Activated CD8-positive, alpha-beta memory T cell treated with anti-CD3 and anti-CD28 coated beads, Interleukin-2, amount 10 ng/mL, durations not matched to agents 7 days and 5 days (primary cell): Measurements from ENCODE around the gene RSPO4. TPM values are rescaled to one million over a fixed set of nuclear protein-coding genes. Genes with fewer than 3 reads are reported as not detected.

Source experiments
- ATAC-seq: fragments of 150-1000 bp; cut with Tn5 transposase; one replicate; pipeline ENCODE4 v1.10.0; 2021; ENCODE audit warnings: moderate library complexity
- CTCF ChIA-PET: fragments of 350-600 bp; sonication (Branson Sonifier 250); formaldehyde crosslinking; loops from one replicate; lab custom pipeline; 2021; ENCODE audit warnings: antibody characterized with exemption; lab: Charles Lee
- DNase-seq: peaks from one replicate; pipeline ENCODE4 v3.0.0-alpha.2; 2020
- H3K27ac Mint-ChIP-seq: one replicate; pipeline ENCODE4 v1.8.0; 2021; ENCODE audit warnings: mild to moderate bottlenecking, mixed read lengths
- H3K27me3 Mint-ChIP-seq: one replicate; pipeline ENCODE4 v1.8.0; 2021; ENCODE audit warnings: mixed read lengths
- H3K36me3 Mint-ChIP-seq: one replicate; pipeline ENCODE4 v1.8.0; 2021; ENCODE audit warnings: mild to moderate bottlenecking, mixed read lengths
- H3K4me1 Mint-ChIP-seq: one replicate; pipeline ENCODE4 v1.8.0; 2021; ENCODE audit warnings: mixed read lengths
- H3K4me3 Mint-ChIP-seq: one replicate; pipeline ENCODE4 v1.8.0; 2021; ENCODE audit warnings: mild to moderate bottlenecking, moderate library complexity, mixed read lengths
- H3K9me3 Mint-ChIP-seq: one replicate; pipeline ENCODE4 v1.8.0; 2022; ENCODE audit warnings: low read depth, mixed read lengths
- total RNA-seq, 2 experiments: library from RNA; stranded (reverse); gene quantifications; one replicate each; pipeline ENCODE4 v1.2.3, GENCODE V29; 2021

The RSPO4 gene
- total RNA-seq, 2 experiments from 2014 or later = not detected

- ATAC-seq = peak; percentile 75
- peak; percentile 55 for DNase-seq
- Mint-ChIP-seq H3K27me3 (peaks cover 11% of the 10 kb centered on the region), H3K4me3 (no peak overlapping the region), H3K27ac (peak overlapping the region; percentile 10), H3K4me1 (peaks cover 2% of the 10 kb centered on the region), H3K36me3 (no peaks in the 10 kb centered on the region), H3K9me3 (no peaks in the 10 kb centered on the region)
- CTCF ChIA-PET = interaction anchor here (1.0 to 4.1 kb wide), 6 partner anchors 18 to 240 kb away, joined by 3 to 18 read pairs (median 4); no protein-coding TSS in a partner anchor
Measured at GRCh38 chr20:973785-974194, 28.3 kb downstream of the RSPO4 start.

- H3K4me1 Mint-ChIP-seq = peaks cover 2% of the 10 kb centered on the region
- CTCF ChIA-PET = interaction anchor here (1.3 to 4.1 kb wide), 2 partner anchors 14 to 16 kb away, joined by 6 to 18 read pairs; no protein-coding TSS in a partner anchor
- DNase-seq (no peak), ATAC-seq (no peak)
- H3K9me3 Mint-ChIP-seq = no peaks in the 10 kb centered on the region
- H3K27me3 Mint-ChIP-seq = peaks cover 11% of the 10 kb centered on the region
- no peak overlapping the region for H3K27ac Mint-ChIP-seq
- no peak overlapping the region for H3K4me3 Mint-ChIP-seq
- H3K36me3 Mint-ChIP-seq = no peaks in the 10 kb centered on the region
Measured at GRCh38 chr20:972256-972655, 29.9 kb downstream of the RSPO4 start.

- CTCF ChIA-PET = interaction anchor here (1.0 to 4.1 kb wide), 4 partner anchors 13 to 242 kb away, joined by 4 to 18 read pairs (median 5); no protein-coding TSS in a partner anchor
- ATAC-seq (no peak), DNase-seq (no peak)
- Mint-ChIP-seq H3K4me1 (peaks cover 2% of the 10 kb centered on the region), H3K27me3 (peaks cover 11% of the 10 kb centered on the region), H3K4me3 (no peak overlapping the region), H3K9me3 (no peaks in the 10 kb centered on the region), H3K27ac (no peak overlapping the region), H3K36me3 (no peaks in the 10 kb centered on the region)
Measured at GRCh38 chr20:971346-971745, 30.8 kb downstream of the RSPO4 start.

- CTCF ChIA-PET = interaction anchor here (1.1 to 4.1 kb wide), 2 partner anchors 10 to 14 kb away, joined by 3 to 18 read pairs; no protein-coding TSS in a partner anchor
- peaks cover 2% of the 10 kb centered on the region for H3K4me1 Mint-ChIP-seq
- H3K4me3 Mint-ChIP-seq = no peak overlapping the region
Measured at GRCh38 chr20:969868-970267, 32.2 kb downstream of the RSPO4 start.

GRCh38 chr20:967796-968742 is 34.0 kb downstream of the RSPO4 start:
- no peak for DNase-seq
- H3K36me3 Mint-ChIP-seq = no peaks in the 10 kb centered on the region
- H3K9me3 Mint-ChIP-seq = no peaks in the 10 kb centered on the region
- H3K4me1 Mint-ChIP-seq = no peaks in the 10 kb centered on the region
- H3K4me3 Mint-ChIP-seq = no peak overlapping the region
- H3K27ac Mint-ChIP-seq = no peak overlapping the region
- H3K27me3 Mint-ChIP-seq = peaks cover 14% of the 10 kb centered on the region
- ATAC-seq = no peak
- CTCF ChIA-PET = interaction anchor here (2.4 kb wide), 1 partner anchor 11 kb away, joined by 14 read pairs; no protein-coding TSS in a partner anchor

More at GRCh38 chr20:969868-970267, 32.2 kb downstream of the RSPO4 start:
- Mint-ChIP-seq H3K36me3 (no peaks in the 10 kb centered on the region), H3K9me3 (no peaks in the 10 kb centered on the region), H3K27me3 (peaks cover 9% of the 10 kb centered on the region), H3K27ac (no peak overlapping the region)
- DNase-seq = no peak
- no peak for ATAC-seq

- no peak overlapping the region for H3K27ac Mint-ChIP-seq
- H3K36me3 Mint-ChIP-seq = no peaks in the 10 kb centered on the region
- no peak overlapping the region for H3K4me3 Mint-ChIP-seq
- no peaks in the 10 kb centered on the region for H3K9me3 Mint-ChIP-seq
- H3K4me1 Mint-ChIP-seq = no peaks in the 10 kb centered on the region
- CTCF ChIA-PET = interaction anchor here (2.1 to 2.4 kb wide), 2 partner anchors 9 to 10 kb away, joined by 4 to 14 read pairs; no protein-coding TSS in a partner anchor
- ATAC-seq (no peak), DNase-seq (no peak)
- peaks cover 13% of the 10 kb centered on the region for H3K27me3 Mint-ChIP-seq
Measured at GRCh38 chr20:965956-966355, 36.2 kb downstream of the RSPO4 start.

- Mint-ChIP-seq H3K36me3 (no peaks in the 10 kb centered on the region), H3K4me3 (no peak overlapping the region), H3K4me1 (no peaks in the 10 kb centered on the region), H3K27me3 (peaks cover 10% of the 10 kb centered on the region), H3K27ac (no peak overlapping the region), H3K9me3 (no peaks in the 10 kb centered on the region)
- DNase-seq (no peak), ATAC-seq (no peak)
- CTCF ChIA-PET = interaction anchor here (2.0 kb wide), 1 partner anchor 148 kb away, joined by 5 read pairs; no protein-coding TSS in a partner anchor
Measured at GRCh38 chr20:963795-964194, 38.3 kb downstream of the RSPO4 start.

GRCh38 chr20:962683-963082 is 39.4 kb downstream of the RSPO4 start:
- H3K27ac Mint-ChIP-seq = no peak overlapping the region
- no peak overlapping the region for H3K4me3 Mint-ChIP-seq
- CTCF ChIA-PET = interaction anchor here (2.0 kb wide), 1 partner anchor 147 kb away, joined by 5 read pairs; no protein-coding TSS in a partner anchor
- H3K9me3 Mint-ChIP-seq = no peaks in the 10 kb centered on the region
- no peaks in the 10 kb centered on the region for H3K4me1 Mint-ChIP-seq
- no peak for DNase-seq
- no peak for ATAC-seq
- peaks cover 12% of the 10 kb centered on the region for H3K27me3 Mint-ChIP-seq
- H3K36me3 Mint-ChIP-seq = no peaks in the 10 kb centered on the region

GRCh38 chr20:962223-962622 is 39.9 kb downstream of the RSPO4 start:
- peaks cover 15% of the 10 kb centered on the region for H3K27me3 Mint-ChIP-seq
- H3K9me3 Mint-ChIP-seq = no peaks in the 10 kb centered on the region
- no peaks in the 10 kb centered on the region for H3K4me1 Mint-ChIP-seq
- no peak for DNase-seq
- CTCF ChIA-PET = interaction anchor here (2.0 kb wide), 1 partner anchor 146 kb away, joined by 5 read pairs; no protein-coding TSS in a partner anchor
- no peak overlapping the region for H3K4me3 Mint-ChIP-seq
- no peaks in the 10 kb centered on the region for H3K36me3 Mint-ChIP-seq
- no peak for ATAC-seq
- no peak overlapping the region for H3K27ac Mint-ChIP-seq

- H3K27ac Mint-ChIP-seq = no peak overlapping the region
- H3K27me3 Mint-ChIP-seq = peaks cover 15% of the 10 kb centered on the region
- H3K4me1 Mint-ChIP-seq = no peaks in the 10 kb centered on the region
- CTCF ChIA-PET = interaction anchor here (1.2 to 2.0 kb wide), 2 partner anchors 144 to 146 kb away, joined by 4 to 5 read pairs; no protein-coding TSS in a partner anchor
- H3K36me3 Mint-ChIP-seq = no peaks in the 10 kb centered on the region
- no peaks in the 10 kb centered on the region for H3K9me3 Mint-ChIP-seq
- H3K4me3 Mint-ChIP-seq = no peak overlapping the region
- no peak for DNase-seq
- peak; percentile 23 for ATAC-seq
Measured at GRCh38 chr20:961768-962167, 40.3 kb downstream of the RSPO4 start.

- Mint-ChIP-seq H3K4me1 (peaks cover 2% of the 10 kb centered on the region), H3K36me3 (no peaks in the 10 kb centered on the region), H3K27me3 (peaks cover 26% of the 10 kb centered on the region), H3K4me3 (no peak overlapping the region), H3K9me3 (no peaks in the 10 kb centered on the region), H3K27ac (no peak overlapping the region)
- CTCF ChIA-PET = interaction anchor here (1.2 to 8.7 kb wide), 3 partner anchors 10 to 143 kb away, joined by 3 to 208 read pairs (median 3); no protein-coding TSS in a partner anchor
- ATAC-seq = no peak
- no peak for DNase-seq
Measured at GRCh38 chr20:959996-960615, 42.0 kb downstream of the RSPO4 start.

- CTCF ChIA-PET = interaction anchor here (0.7 to 8.7 kb wide), 7 partner anchors 11 to 287 kb away, joined by 3 to 208 read pairs (median 4); no protein-coding TSS in a partner anchor
- H3K36me3 Mint-ChIP-seq = no peaks in the 10 kb centered on the region
- peaks cover 30% of the 10 kb centered on the region for H3K27me3 Mint-ChIP-seq
- H3K4me3 Mint-ChIP-seq = no peak overlapping the region
- DNase-seq (no peak), ATAC-seq (no peak)
- H3K9me3 Mint-ChIP-seq = no peaks in the 10 kb centered on the region
- peaks cover 2% of the 10 kb centered on the region for H3K4me1 Mint-ChIP-seq
- H3K27ac Mint-ChIP-seq = no peak overlapping the region
Measured at GRCh38 chr20:958936-959815, 42.9 kb downstream of the RSPO4 start.
